Memory B cell (primary cell): ENCODE measurements around the gene BAIAP3.

Experiments
- ATAC-seq: fragments of 150-1000 bp; cut with Tn5 transposase; 2 replicates; pipeline ENCODE4 v1.10.0; 2021; ENCODE audit warnings: low read depth, mild to moderate bottlenecking, moderate library complexity
- DNase-seq, 2 donors: peaks; one replicate each; pipeline ENCODE4 v3.0.0; 2022; ENCODE audit warnings: low spot score in 2 of 2
- H3K27ac Mint-ChIP-seq: one replicate; pipeline ENCODE4 v1.8.0; 2022; ENCODE audit warnings: mild to moderate bottlenecking, moderate library complexity, mixed read lengths
- H3K27me3 Mint-ChIP-seq: one replicate; pipeline ENCODE4 v1.8.0; 2022; ENCODE audit warnings: mixed read lengths
- H3K36me3 Mint-ChIP-seq: one replicate; pipeline ENCODE4 v1.8.0; 2022; ENCODE audit warnings: mild to moderate bottlenecking, mixed read lengths
- H3K4me1 Mint-ChIP-seq: one replicate; pipeline ENCODE4 v1.8.0; 2022; ENCODE audit warnings: mixed read lengths
- H3K4me3 Mint-ChIP-seq: one replicate; pipeline ENCODE4 v1.8.0; 2022; ENCODE audit warnings: mild to moderate bottlenecking, moderate library complexity, mixed read lengths
- H3K9me3 Mint-ChIP-seq: one replicate; pipeline ENCODE4 v1.8.0; 2022; ENCODE audit warnings: mixed read lengths

Gene BAIAP3

DNA sequence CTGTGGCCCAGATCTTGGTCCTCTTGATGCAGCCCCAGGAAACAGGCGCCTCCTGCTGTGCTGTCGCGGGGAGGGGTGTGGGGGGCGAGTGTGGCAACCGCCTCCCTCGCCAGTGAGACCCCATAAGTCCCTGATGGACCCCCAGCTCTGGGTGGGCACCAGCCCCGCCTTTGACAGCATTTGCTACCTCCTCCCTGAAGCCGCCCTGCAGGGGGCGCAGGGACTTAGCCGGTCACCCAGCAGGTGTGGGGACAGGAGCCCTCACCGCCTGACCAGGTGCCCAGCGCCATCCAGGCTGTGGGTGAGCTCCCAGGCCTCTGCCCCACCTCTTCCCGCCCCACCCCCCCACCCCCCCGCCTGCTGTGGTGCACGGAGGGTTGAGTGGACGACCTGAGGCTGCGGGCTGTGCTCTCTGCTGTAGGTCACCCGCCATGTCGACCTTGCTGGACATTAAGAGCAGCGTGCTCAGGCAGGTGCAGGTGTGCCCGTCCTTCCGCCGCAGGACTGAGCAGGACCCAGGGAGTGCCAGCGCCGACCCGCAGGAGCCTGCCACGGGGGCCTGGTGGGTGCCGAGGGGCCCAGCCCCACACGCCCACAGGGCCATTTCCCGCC, 4.8 kb downstream of the BAIAP3 start:
- Mint-ChIP-seq H3K4me1 (peaks cover 18% of the 10 kb centered on the region), H3K27me3 (no peaks in the 10 kb centered on the region), H3K4me3 (no peak overlapping the region), H3K27ac (no peak overlapping the region), H3K9me3 (no peaks in the 10 kb centered on the region), H3K36me3 (peaks cover 2% of the 10 kb centered on the region)
- ATAC-seq (no peak), DNase-seq (peak in 1 of 2 donors; percentile 50)

DNA sequence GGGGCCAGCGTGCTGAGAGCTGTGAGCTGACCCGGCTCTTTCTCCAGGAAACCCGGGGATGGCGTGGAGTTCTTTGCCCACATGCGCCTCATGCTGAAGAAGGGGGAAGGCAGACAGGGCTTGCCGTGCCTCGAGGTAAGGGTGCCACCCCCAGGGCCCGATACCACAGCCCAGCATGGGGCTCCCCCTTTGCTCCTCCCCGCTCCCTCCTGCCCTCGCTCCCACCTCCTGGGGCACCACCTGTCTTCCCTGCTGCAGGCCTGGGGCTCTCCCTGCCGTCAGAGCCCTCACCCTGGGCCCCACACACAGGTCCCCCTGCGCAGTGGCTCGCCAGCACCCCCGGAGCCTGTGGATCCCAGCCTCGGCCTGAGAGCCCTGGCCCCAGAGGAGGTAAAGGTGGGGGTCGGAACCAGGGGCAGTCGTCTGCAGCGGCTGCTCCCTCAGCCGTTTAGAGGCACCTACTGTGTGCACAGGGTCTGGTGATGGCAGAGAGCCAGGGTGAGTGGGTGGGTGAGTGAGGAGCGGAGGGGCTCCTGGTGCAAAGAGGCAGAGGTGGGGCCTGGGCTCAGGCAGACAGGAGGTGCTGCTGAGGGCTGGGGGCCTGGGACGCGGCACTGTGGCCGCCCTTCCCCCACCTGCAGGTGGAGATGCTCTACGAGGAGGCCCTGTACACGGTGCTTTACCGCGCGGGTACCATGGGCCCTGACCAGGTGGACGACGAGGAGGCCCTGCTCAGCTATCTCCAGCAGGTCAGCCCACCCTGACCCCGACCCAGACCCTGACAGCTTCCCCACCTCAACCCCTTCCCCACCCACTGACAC, 5.6 kb downstream of the BAIAP3 start:
- Mint-ChIP-seq H3K4me3 (no peak overlapping the region), H3K9me3 (no peaks in the 10 kb centered on the region), H3K27ac (no peak overlapping the region), H3K27me3 (no peaks in the 10 kb centered on the region), H3K36me3 (peaks cover 3% of the 10 kb centered on the region), H3K4me1 (peaks cover 20% of the 10 kb centered on the region)
- ATAC-seq (no peak), DNase-seq (peak in 1 of 2 donors; percentile 15)

DNA sequence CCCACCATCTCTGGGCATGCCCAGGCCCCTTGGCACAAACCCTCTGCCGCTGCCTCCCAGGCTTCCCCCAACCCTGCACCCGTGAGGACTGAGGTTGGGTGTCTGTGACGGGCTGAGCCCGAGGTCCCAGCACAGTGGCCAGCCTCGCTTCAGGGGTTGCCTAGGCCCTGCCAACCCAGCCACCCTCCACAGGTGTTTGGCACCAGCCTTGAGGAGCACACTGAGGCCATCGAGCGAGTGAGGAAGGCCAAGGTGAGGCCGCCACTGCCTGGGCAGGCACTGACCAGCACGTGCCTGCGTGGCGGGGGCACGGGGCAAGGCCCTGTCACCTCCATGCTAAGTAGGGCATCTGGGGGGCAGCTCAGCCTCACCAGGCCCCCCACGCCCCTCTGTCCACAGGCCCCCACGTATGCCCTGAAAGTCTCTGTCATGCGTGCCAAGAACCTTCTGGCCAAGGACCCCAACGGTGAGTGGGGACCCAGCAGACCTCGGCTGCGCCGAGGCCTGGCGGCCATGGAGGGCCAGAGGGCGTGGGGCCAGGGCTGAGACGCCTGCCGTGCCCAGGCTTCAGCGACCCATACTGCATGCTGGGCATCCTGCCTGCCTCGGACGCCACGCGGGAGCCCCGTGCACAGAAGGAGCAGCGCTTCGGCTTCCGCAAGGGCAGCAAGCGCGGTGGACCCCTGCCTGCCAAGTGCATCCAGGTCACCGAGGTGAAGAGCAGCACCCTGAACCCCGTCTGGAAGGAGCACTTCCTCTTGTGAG, 7.5 kb downstream of the BAIAP3 start:
- Mint-ChIP-seq H3K36me3 (peaks cover 3% of the 10 kb centered on the region), H3K27ac (peak overlapping the region; percentile 17), H3K27me3 (no peaks in the 10 kb centered on the region), H3K4me3 (peak overlapping the region; percentile 32), H3K9me3 (no peaks in the 10 kb centered on the region), H3K4me1 (peaks cover 17% of the 10 kb centered on the region)
- no peak for ATAC-seq
- peak in 1 of 2 donors; percentile 19 for DNase-seq

DNA sequence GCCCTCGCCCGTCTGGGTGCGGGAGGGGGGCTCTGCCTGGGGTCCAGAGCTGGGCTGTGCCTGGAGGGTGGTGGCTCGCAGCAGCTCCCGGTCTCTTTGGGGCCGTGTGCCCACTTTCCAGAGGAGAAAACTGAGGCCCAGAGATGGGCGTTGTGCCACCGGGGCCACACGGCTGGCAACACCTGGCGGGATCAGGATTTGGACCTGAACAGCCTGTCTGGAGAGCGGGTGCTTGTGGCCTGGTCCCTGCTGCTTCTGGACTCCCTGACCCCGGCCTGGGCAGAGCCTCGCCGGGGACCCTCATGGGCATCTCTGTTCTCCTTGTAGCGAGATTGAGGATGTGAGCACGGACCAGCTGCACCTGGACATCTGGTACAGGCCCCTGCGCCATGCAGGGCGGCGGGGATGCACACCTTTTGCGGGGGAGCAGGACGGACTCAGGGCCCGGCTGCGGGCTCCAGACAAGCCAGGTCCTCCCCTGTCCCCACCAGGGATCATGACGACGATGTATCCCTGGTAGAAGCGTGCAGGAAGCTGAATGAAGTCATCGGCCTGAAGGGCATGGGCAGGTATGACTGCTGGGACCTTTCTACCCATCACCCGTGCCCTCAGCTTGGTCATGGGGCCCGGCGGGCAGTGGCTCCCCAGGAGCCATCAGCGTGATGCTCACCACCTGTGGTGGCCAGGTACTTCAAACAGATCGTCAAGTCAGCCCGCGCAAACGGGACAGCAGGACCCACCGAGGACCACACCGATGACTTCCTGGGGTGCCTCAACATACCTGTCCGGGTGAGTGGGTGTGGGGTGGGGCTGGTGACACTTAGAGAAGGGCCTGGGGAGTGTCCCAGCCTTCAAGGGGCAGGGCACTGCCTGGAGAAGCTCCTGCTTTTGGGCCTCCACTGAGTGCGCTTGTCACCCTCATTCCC, 8.3 kb downstream of the BAIAP3 start:
- ATAC-seq (no peak), DNase-seq (no peak)
- no peaks in the 10 kb centered on the region for H3K9me3 Mint-ChIP-seq
- peaks cover 3% of the 10 kb centered on the region for H3K36me3 Mint-ChIP-seq
- H3K4me1 Mint-ChIP-seq = peaks cover 17% of the 10 kb centered on the region
- H3K4me3 Mint-ChIP-seq = peak overlapping the region; percentile 49
- H3K27me3 Mint-ChIP-seq = no peaks in the 10 kb centered on the region
- peak overlapping the region; percentile 73 for H3K27ac Mint-ChIP-seq

DNA sequence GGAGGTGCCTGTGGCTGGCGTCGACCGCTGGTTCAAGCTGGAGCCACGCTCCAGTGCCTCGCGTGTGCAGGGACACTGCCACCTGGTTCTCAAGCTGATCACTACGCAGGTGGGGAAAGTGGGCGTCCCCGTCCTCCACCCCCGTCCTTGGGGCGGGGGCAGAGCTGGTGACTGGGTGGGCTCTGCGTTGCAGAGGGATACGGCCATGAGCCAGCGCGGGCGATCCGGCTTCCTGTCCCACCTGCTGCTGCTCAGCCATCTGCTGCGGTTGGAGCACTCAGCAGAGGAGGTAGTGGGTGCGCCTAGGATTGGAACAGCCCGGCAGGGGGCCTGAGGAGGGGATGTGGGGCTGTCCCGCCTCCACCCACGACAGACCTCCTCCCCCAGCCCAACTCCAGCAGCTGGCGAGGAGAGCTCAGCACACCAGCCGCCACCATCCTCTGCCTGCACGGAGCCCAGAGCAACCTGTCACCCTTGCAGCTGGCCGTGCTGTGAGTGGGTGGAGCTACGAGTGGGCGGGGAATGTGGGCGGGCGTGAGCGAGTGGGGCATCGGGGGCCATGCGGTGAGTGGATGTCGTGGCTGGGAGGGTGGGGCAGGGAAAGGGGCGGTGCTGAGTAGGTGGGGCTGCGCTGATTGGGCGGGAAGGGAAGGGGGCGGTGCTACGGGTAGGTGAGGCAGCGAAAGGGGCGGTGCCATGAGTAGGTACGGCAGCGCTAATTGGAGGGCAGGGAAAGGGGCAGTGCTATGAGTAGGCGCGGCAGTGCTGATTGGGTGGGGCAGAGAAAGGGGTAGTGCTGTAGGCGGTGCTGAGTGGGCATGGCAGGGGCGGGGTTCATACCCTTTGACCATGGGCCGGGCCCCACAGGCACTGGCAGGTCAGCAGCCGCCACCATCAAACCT, 9.3 kb downstream of the BAIAP3 start:
- peaks cover 17% of the 10 kb centered on the region for H3K4me1 Mint-ChIP-seq
- H3K36me3 Mint-ChIP-seq = peaks cover 5% of the 10 kb centered on the region
- no peaks in the 10 kb centered on the region for H3K9me3 Mint-ChIP-seq
- peak overlapping the region; percentile 49 for H3K4me3 Mint-ChIP-seq
- peak; percentile 78 for ATAC-seq
- H3K27ac Mint-ChIP-seq = peak overlapping the region; percentile 73
- H3K27me3 Mint-ChIP-seq = no peaks in the 10 kb centered on the region
- DNase-seq = peak; percentile 92 to 97

DNA sequence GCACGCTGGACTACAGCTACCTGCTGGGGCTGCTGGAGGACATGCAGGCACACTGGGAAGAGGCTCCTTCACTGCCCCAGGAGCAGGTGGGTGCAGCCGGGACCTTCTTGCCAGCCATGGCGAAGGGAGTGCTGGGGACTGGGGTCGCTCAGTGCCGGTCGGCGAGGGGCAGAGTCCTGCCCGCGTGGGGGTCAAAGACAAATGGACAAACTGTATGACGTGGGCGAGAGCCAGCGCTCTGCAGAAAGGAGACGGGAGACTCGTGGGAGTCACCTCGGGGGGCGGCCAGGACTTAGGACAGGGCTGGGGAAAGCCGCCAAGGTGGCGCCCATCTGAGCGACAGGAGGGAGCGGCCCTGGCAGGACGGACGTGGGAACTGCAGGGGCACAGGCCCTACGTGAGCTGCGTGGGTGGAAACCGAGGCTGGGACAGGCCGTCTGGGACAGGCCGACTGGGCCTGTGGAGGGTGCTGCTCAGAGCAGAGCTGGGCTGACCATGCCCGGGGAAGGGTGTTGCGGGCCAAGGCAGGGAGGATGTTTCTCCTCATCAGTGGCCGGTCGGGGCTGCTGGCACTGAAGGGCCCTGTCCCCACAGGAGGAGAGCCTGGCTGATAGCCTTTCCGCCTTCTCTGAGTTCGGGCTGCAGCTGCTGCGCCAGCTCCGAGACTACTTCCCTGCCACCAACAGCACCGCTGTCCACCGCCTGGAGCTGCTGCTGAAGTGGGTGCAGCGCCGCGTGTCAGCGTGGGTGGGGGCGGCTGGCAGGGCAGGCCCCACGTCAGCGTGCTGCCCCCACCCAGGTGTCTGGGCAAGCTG, 10.2 kb downstream of the BAIAP3 start:
- peak overlapping the region; percentile 73 for H3K27ac Mint-ChIP-seq
- DNase-seq (peak in 1 of 2 donors; percentile 20), ATAC-seq (no peak)
- H3K27me3 Mint-ChIP-seq = no peaks in the 10 kb centered on the region
- H3K4me3 Mint-ChIP-seq = peak overlapping the region; percentile 49
- no peaks in the 10 kb centered on the region for H3K9me3 Mint-ChIP-seq
- H3K4me1 Mint-ChIP-seq = peaks cover 17% of the 10 kb centered on the region
- H3K36me3 Mint-ChIP-seq = peaks cover 5% of the 10 kb centered on the region

DNA sequence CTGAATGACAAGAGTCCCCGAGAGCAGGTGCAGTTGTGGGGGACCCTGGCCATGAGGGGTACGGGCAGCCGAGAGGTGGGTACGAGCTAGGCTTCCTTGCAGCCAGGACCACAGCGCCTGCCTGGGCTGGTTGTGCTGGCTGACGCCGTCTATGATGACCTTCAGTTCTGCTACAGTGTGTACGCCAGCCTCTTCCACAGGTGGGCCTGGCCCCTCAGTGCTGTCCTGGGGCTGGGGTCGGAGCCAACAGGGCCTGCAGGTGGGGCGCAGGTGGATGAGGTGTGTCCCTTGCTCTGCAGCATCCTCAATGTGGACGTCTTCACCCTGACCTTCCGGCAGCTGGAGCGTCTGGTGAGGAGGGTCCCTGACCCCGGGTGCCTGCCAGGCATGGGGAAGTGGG, 11.1 kb downstream of the BAIAP3 start:
- Mint-ChIP-seq H3K4me1 (peaks cover 17% of the 10 kb centered on the region), H3K27ac (peak overlapping the region; percentile 62), H3K4me3 (no peak overlapping the region), H3K27me3 (no peaks in the 10 kb centered on the region), H3K9me3 (no peaks in the 10 kb centered on the region), H3K36me3 (peaks cover 7% of the 10 kb centered on the region)
- peak in 1 of 2 donors; percentile 14 for DNase-seq
- ATAC-seq = no peak

DNA sequence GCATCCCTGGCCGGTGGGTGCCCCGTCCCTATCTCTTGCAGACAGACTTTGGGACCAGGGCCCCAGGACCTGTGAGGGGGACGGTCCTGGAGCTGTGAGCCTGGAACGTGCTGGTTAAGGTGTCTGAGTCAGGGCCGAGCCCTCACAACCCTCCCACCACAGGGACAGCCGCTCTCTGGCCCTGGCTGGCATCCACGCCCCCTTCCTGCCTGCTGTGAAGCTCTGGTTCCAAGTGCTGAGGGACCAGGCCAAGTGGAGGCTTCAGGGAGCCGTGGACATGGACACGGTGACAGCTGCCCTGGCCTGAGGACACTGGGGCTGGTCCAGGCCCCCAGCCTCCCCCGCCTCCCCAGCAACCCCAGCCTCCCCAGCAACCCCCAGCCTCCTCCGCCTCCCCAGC, 11.6 kb downstream of the BAIAP3 start:
- DNase-seq = peak in 1 of 2 donors; percentile 17
- Mint-ChIP-seq H3K27me3 (no peaks in the 10 kb centered on the region), H3K4me1 (peaks cover 17% of the 10 kb centered on the region), H3K4me3 (no peak overlapping the region), H3K36me3 (peaks cover 7% of the 10 kb centered on the region), H3K27ac (no peak overlapping the region), H3K9me3 (no peaks in the 10 kb centered on the region)
- ATAC-seq = no peak

DNA sequence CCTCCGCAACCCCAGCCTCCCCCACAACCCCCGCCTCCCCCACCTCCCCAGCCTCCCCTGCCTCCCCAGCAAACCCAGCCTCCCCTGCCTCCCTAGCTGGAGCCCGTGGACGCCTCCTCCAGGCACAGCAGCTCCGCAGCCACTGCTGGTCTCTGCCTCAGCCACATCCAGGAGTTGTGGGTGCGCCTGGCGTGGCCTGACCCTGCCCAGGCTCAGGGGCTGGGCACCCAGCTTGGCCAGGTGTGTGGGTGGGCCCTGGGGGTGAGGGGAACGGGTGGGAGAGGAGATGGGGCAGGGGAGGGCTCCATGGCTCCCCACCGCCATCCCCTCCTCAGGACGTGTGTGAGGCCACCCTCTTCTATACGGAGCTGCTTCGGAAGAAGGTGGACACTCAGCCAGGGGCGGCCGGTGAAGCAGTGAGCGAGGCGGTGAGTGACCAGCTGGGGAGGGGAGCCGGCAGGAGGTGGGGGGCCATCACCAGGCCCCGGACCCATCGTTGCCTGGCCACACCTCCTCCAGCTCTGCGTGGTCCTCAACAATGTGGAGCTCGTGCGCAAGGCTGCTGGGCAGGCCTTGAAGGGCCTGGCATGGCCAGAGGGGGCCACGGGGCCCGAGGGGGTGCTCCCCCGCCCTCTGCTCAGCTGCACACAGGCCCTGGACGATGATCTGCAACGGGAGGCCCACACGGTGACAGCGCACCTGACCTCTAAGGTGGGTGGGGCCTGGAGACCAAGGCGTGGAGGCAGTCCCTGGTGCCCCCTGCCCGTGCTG, 12.4 kb downstream of the BAIAP3 start:
- DNase-seq (no peak), ATAC-seq (no peak)
- Mint-ChIP-seq H3K4me3 (no peak overlapping the region), H3K27ac (no peak overlapping the region), H3K27me3 (no peaks in the 10 kb centered on the region), H3K36me3 (peaks cover 8% of the 10 kb centered on the region), H3K4me1 (peaks cover 20% of the 10 kb centered on the region), H3K9me3 (no peaks in the 10 kb centered on the region)

DNA sequence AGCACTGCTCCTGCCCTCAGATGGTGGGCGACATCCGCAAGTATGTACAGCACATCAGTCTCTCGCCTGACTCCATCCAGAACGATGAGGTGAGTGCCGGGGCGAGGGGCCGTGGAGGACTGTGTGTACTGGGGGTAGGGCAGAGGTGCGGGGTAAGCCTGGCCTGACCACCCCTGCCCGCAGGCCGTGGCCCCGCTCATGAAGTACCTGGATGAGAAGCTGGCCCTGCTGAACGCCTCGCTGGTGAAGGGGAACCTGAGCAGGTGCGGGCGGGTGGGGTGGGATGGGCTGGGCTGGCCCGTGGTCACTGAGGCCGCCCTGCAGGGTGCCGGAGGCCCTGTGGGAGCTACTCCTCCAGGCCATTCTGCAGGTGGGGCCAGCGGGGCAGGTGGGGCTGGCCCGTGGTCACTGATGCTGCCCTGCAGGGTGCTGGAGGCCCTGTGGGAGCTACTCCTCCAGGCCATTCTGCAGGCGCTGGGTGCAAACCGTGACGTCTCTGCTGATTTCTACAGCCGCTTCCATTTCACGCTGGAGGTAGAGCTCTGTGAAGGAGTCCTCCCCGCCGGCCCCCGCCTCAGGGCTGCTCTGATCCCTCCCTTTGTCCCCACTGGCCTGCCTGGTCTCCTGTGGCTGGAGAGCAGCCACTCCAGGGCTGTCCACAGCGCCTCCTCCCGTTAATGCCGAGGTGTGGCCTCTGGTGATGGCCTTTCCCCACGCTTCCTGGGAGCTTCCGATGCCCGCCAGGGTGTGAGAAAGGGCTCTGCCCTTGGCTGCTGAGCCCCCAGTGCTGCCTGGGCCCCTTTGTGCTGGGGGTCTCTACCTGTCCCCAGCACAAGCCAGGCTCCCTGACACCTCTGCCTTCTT, 13.2 kb downstream of the BAIAP3 start:
- Mint-ChIP-seq H3K4me3 (no peak overlapping the region), H3K27me3 (no peaks in the 10 kb centered on the region), H3K27ac (no peak overlapping the region), H3K4me1 (peaks cover 22% of the 10 kb centered on the region), H3K36me3 (peaks cover 8% of the 10 kb centered on the region), H3K9me3 (no peaks in the 10 kb centered on the region)
- no peak for ATAC-seq
- DNase-seq = no peak

DNA sequence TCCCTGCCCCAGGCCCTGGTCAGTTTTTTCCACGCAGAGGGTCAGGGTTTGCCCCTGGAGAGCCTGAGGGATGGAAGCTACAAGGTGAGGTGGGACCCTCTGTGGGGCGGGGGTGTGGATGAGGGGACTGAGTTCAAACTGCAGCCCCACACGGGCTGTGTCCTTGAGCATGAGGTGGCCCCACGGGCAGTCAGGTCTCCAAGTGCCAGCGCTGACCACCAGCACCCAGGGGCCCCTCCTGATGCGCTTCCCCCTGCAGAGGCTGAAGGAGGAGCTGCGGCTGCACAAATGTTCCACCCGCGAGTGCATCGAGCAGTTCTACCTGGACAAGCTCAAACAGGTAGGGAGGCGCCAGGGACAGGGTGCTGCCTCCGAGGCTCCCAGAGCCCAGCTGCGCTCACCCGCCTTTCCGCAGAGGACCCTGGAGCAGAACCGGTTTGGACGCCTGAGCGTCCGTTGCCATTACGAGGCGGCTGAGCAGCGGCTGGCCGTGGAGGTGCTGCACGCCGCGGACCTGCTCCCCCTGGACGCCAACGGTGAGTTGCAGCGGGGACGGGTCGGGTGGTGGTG, 13.9 kb downstream of the BAIAP3 start:
- Mint-ChIP-seq H3K4me3 (no peak overlapping the region), H3K27me3 (no peaks in the 10 kb centered on the region), H3K36me3 (peaks cover 8% of the 10 kb centered on the region), H3K9me3 (no peaks in the 10 kb centered on the region), H3K4me1 (peaks cover 20% of the 10 kb centered on the region), H3K27ac (no peak overlapping the region)
- DNase-seq = no peak
- ATAC-seq = no peak
